Ascending aorta (tissue), 2 donors: ENCODE measurements around the gene DNAJB6. TPM values are rescaled to one million over a fixed set of nuclear protein-coding genes. Genes with fewer than 3 reads are reported as not detected.
A peak's percentile ranks its signal among the peaks of the same experiment; 100 is the strongest.

Experiments
- DNase-seq, 2 donors: peaks; one replicate each; pipeline ENCODE4 v3.0.0-alpha.2; 2019; ENCODE audit warnings: low spot score in 2 of 2
- H3K27ac ChIP-seq, 2 donors: fragments of 200-600 bp; sonication (generic); one replicate each; pipeline ENCODE4 v1.5.1; 2016 to 2017; ENCODE audit warnings: mild to moderate bottlenecking in 1 of 2
- H3K27me3 ChIP-seq: fragments of 200-600 bp; sonication (generic); one replicate; pipeline ENCODE4 v1.5.1; 2017
- H3K36me3 ChIP-seq, 2 donors: fragments of 200-600 bp; sonication (generic); one replicate each; pipeline ENCODE4 v1.5.1; 2016
- H3K4me1 ChIP-seq, 2 donors: fragments of 200-600 bp; sonication (generic); one replicate each; pipeline ENCODE4 v1.5.1; 2016 to 2017; ENCODE audit warnings: mild to moderate bottlenecking in 1 of 2
- H3K4me3 ChIP-seq, 2 donors: fragments of 200-600 bp; sonication (generic); one replicate each; pipeline ENCODE4 v1.5.1; 2016 to 2017; ENCODE audit warnings: mild to moderate bottlenecking in 1 of 2
- H3K9me3 ChIP-seq, 2 donors: fragments of 200-600 bp; sonication (generic); one replicate each; pipeline ENCODE4 v1.5.1; 2016
- intact Hi-C: fragments of 100-400 bp; cut with DNase I; formaldehyde crosslinking; loops from one replicate; pipeline ENCODE4 v1.15.1; 2023
- total RNA-seq: library from RNA; depleted of rRNA; stranded (reverse); fragments of >200 nt; gene quantifications from one replicate; pipeline ENCODE4 v1.1.0, GENCODE V29; 2016
- TF ChIP-seq, protein P1 (sequence below), 3 experiments: fragments of 200-600 bp in 2 of 3; fragments of 450-650 bp in 1 of 3; sonication (generic) in 2 of 3; IDR thresholded peaks; one replicate each; pipeline ENCODE4 v1.5.1; 2016 to 2019; ENCODE audit warnings: antibody characterized with exemption in 3 of 3, mild to moderate bottlenecking in 1 of 3, moderate library complexity in 1 of 3

The DNAJB6 gene
- total RNA-seq, 1 donor from 2014 or later, result 79.1 TPM

DNA sequence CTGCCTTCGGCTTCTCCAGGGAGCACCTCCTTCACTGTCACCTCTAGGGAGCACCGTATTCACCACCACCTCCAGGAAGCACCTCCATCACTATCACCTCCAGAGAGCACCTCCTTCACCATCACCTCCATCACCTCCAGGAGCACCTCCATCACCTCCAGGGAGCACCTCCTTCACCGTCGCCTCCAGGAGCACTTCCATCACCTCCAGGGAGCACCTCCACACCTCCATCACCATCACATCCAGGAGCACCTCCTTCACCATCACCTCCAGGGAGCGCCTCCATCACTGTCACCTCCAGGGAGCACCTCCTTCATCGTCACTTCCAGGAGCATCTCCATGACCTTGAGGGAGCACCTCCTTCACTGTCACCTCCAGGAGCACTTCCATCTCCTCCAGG lies 102.3 kb downstream of the DNAJB6 start:
- Histone ChIP-seq H3K36me3 (no peaks in the 10 kb centered on the region), H3K27me3 (no peaks in the 10 kb centered on the region), H3K4me3 (no peak overlapping the region), H3K9me3 (no peaks in the 10 kb centered on the region), H3K27ac (no peak overlapping the region), H3K4me1 (no peaks in the 10 kb centered on the region)
- TF ChIP-seq, protein P1, sequence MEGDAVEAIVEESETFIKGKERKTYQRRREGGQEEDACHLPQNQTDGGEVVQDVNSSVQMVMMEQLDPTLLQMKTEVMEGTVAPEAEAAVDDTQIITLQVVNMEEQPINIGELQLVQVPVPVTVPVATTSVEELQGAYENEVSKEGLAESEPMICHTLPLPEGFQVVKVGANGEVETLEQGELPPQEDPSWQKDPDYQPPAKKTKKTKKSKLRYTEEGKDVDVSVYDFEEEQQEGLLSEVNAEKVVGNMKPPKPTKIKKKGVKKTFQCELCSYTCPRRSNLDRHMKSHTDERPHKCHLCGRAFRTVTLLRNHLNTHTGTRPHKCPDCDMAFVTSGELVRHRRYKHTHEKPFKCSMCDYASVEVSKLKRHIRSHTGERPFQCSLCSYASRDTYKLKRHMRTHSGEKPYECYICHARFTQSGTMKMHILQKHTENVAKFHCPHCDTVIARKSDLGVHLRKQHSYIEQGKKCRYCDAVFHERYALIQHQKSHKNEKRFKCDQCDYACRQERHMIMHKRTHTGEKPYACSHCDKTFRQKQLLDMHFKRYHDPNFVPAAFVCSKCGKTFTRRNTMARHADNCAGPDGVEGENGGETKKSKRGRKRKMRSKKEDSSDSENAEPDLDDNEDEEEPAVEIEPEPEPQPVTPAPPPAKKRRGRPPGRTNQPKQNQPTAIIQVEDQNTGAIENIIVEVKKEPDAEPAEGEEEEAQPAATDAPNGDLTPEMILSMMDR (IDR thresholded peaks at IDR 0.05), result no peak
- peak in 1 of 2 donors; percentile 41 for DNase-seq
- intact Hi-C loops, result no loop called here

- Histone ChIP-seq H3K4me3 (no peak overlapping the region), H3K4me1 (no peaks in the 10 kb centered on the region), H3K27me3 (no peaks in the 10 kb centered on the region), H3K9me3 (no peaks in the 10 kb centered on the region), H3K27ac (no peak overlapping the region), H3K36me3 (no peaks in the 10 kb centered on the region)
- intact Hi-C loops, result no loop called here
- no peak for DNase-seq
- TF ChIP-seq, protein P1 (IDR thresholded peaks at IDR 0.05), result no peak
These were observed 103.0 kb downstream of the DNAJB6 start for GRCh38 chr7:157439761-157440160.

GRCh38 chr7:157440346-157441022 lies 103.7 kb downstream of the DNAJB6 start:
- no peaks in the 10 kb centered on the region for H3K36me3 ChIP-seq
- TF ChIP-seq, protein P1 (IDR thresholded peaks at IDR 0.05), result no peak
- H3K9me3 ChIP-seq, result no peaks in the 10 kb centered on the region
- no peaks in the 10 kb centered on the region for H3K4me1 ChIP-seq
- H3K27me3 ChIP-seq, result no peaks in the 10 kb centered on the region
- no peak overlapping the region for H3K4me3 ChIP-seq
- no peak for DNase-seq
- intact Hi-C loops, result no loop called here
- no peak overlapping the region for H3K27ac ChIP-seq

- Histone ChIP-seq H3K4me3 (no peak overlapping the region), H3K27ac (no peak overlapping the region), H3K9me3 (no peaks in the 10 kb centered on the region), H3K4me1 (no peaks in the 10 kb centered on the region), H3K36me3 (no peaks in the 10 kb centered on the region), H3K27me3 (no peaks in the 10 kb centered on the region)
- no peak for DNase-seq
- intact Hi-C loops, result no loop called here
- TF ChIP-seq, protein P1 (IDR thresholded peaks at IDR 0.05), result no peak
These were observed 104.2 kb downstream of the DNAJB6 start for GRCh38 chr7:157441023-157441399.

DNA sequence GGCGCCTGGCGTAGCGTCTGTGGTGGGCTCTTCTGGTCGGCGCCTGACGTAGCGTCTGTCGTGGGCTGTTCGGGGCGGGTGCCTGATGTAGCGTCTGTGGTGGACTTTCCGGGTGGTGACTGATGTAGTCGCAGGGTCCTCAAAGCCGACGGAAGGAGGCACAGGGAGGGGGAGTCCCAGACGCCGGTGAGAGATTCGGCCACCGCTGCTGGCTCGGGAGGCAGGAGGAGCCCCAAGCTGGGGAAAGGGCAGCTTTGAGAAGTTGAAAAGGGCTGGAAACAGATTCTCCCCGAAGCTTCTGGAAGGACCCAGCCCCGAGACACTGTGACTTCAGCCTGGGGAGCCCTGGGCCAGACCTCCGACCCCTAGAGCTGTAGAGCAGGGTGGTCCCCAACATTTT lies 105.7 kb downstream of the DNAJB6 start:
- Histone ChIP-seq H3K4me3 (no peak overlapping the region), H3K4me1 (no peaks in the 10 kb centered on the region), H3K27me3 (no peaks in the 10 kb centered on the region), H3K36me3 (no peaks in the 10 kb centered on the region), H3K9me3 (no peaks in the 10 kb centered on the region), H3K27ac (no peak overlapping the region)
- TF ChIP-seq, protein P1 (IDR thresholded peaks at IDR 0.05), result no peak
- intact Hi-C loops, result no loop called here
- DNase-seq, result no peak
